GM12891 (cell line): ENCODE data around the gene ATP5MG.

Experiments
- POLR2A ChIP-seq: IDR thresholded peaks from 2 replicates; pipeline ENCODE4 v1.6.1; 2011; ENCODE audit warnings: low read depth, low read length, control low read depth
- POLR2AphosphoS5 ChIP-seq: IDR thresholded peaks from 2 replicates; pipeline ENCODE4 v1.6.1; 2011; ENCODE audit warnings: low read depth, low read length, control low read depth
- POU2F2 ChIP-seq: IDR thresholded peaks from 2 replicates; pipeline ENCODE4 v1.6.1; 2011; ENCODE audit warnings: low read depth, mild to moderate bottlenecking, control low read depth, low read length, moderate library complexity
- SPI1 ChIP-seq: IDR thresholded peaks from 2 replicates; pipeline ENCODE4 v1.6.1; 2011; ENCODE audit warnings: low read depth, low read length, control low read depth
- TAF1 ChIP-seq: IDR thresholded peaks from 2 replicates; pipeline ENCODE4 v1.6.1; 2011; ENCODE audit warnings: low read depth, low read length, control low read depth

GRCh38 chr11:118442908-118443589 is 41.6 kb downstream of the ATP5MG start:
- no peak for TF ChIP-seq POLR2AphosphoS5
- no peak for TF ChIP-seq POLR2A
- TF ChIP-seq TAF1: no peak
- no peak for TF ChIP-seq POU2F2
- no peak for TF ChIP-seq SPI1
